AG09309 (cell line): ENCODE data around the gene CS.
"Not testable (repeated sequence)": the region's sequence is repeated elsewhere in the genome, so short reads cannot be mapped to it uniquely, and the experiment has no call there.

Experiments used
- DNase-seq: peaks from one replicate; pipeline ENCODE4 v3.0.0-alpha.2; 2010; ENCODE audit warnings: low read depth
- H3K4me3 ChIP-seq: 2 replicates; pipeline ENCODE4 v1.5.1; 2011; ENCODE audit warnings: mild to moderate bottlenecking, low read depth, low read length, moderate library complexity; ENCODE audit not compliant: control insufficient read depth
- TF ChIP-seq, protein P1 (sequence below): IDR thresholded peaks from 2 replicates; pipeline ENCODE4 v1.5.1; 2011; ENCODE audit warnings: mild to moderate bottlenecking, low read depth, low read length, inconsistent platforms; ENCODE audit not compliant: insufficient read depth, control insufficient read depth; ENCODE audit errors: missing control alignments

The CS gene

DNA sequence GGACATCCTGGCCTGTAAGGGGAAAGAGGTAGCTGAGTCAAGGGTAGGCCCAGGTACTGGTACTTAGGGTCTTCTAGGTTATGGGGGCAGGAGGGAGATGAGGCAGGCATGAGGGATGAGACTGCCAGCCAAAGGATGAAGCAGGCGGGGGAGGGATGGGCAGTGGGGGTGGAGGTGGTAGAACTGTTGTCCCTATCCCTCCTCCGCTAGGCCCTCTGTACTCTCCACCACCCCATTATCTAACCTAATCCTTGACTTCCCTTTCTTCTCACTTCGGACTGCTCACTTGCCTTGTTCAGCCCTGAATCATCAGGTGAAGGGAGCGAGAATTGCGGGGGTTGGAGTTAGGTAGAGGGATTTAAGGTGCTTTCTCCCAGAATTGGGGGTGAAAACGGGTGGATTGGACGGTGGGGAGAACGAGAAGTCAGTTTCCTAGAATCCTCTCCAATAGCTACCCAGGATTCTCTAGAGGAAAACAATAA is 33.1 kb upstream of the CS start:
- peak overlapping the region; percentile 72 for H3K4me3 ChIP-seq
- DNase-seq = no peak
- TF ChIP-seq, protein P1, sequence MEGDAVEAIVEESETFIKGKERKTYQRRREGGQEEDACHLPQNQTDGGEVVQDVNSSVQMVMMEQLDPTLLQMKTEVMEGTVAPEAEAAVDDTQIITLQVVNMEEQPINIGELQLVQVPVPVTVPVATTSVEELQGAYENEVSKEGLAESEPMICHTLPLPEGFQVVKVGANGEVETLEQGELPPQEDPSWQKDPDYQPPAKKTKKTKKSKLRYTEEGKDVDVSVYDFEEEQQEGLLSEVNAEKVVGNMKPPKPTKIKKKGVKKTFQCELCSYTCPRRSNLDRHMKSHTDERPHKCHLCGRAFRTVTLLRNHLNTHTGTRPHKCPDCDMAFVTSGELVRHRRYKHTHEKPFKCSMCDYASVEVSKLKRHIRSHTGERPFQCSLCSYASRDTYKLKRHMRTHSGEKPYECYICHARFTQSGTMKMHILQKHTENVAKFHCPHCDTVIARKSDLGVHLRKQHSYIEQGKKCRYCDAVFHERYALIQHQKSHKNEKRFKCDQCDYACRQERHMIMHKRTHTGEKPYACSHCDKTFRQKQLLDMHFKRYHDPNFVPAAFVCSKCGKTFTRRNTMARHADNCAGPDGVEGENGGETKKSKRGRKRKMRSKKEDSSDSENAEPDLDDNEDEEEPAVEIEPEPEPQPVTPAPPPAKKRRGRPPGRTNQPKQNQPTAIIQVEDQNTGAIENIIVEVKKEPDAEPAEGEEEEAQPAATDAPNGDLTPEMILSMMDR = no peak

DNA sequence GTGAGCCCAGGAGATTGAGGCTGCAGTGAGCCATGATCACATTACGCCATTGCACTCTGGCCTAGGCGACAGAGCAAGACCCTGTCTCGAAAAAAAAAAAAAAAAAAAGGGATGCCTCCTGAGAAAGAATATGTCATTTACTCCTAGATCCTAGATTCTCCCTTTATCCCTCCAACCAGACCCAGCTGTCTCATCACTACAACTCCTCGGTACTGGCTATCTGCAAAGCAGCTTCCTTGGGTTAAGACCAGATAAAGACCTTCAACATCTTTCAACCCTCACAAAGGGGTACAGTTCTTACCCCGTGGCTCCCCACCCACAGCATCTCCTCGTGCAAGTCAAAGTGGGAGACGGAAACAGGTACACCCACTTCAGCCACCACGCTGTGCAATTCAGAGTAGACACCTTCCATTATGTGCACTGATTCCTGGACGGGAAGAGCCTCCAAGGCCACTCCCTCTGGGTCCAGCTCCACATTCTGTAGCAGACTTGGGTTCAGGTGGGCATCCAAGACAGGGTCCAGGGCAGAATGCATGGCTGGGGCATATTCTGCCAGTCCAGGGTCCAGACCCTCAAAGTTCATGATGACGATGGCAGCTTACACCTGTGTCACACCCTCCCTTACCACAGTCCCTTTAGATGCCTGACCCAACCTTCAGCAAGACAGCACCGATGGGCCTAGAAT is 32.5 kb upstream of the CS start:
- no peak for DNase-seq
- peak overlapping the region; percentile 72 for H3K4me3 ChIP-seq
- TF ChIP-seq, protein P1 = no peak

DNA sequence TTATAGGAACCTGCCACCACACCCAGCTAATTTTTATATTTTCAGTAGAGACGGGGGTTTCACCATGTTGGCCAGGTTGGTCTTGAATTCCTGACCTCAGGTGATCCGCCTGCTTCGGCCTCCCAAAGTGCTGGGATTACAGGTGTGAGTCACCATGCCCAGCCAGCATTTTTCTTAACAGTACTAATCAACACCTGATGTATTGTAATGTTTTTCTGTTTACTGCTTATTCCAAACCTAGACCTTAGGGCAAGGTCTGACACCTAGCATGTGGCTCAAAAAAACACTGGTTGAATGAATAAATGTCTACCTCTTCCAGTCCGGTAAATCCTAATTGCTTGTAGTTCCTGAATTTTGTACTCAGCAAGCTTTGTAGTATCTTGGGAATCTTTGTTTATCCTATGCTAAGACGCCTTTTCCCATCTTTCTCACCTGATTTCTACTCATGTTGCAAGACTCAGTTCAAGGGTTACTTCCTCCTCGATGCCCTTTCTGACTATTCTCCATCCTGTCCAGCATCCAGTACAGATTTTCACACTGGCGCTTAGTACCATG is 30.9 kb upstream of the CS start:
- no peak overlapping the region for H3K4me3 ChIP-seq
- DNase-seq = no peak
- TF ChIP-seq, protein P1 = no peak

DNA sequence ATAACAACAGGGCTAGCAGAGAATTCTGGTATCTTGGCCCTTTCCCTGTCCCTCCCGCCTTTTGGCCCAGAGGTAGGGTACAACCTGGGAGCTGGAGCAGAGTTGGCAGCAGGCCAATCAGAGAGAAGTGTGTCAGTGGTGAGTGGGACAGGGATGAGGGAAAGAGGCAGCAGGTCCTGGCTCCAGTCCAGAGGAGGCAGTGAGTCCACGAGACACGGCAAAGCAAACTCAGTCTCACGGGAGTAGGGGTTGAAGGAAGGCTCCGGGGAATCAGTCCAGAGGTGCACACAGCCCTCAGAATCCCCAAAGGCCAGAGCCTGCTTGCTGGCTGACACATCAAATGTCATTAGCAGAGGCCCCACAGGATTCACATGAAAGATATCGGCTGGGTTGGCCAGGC is 26.4 kb upstream of the CS start:
- H3K4me3 ChIP-seq = no peak overlapping the region
- TF ChIP-seq, protein P1 = no peak
- no peak for DNase-seq

DNA sequence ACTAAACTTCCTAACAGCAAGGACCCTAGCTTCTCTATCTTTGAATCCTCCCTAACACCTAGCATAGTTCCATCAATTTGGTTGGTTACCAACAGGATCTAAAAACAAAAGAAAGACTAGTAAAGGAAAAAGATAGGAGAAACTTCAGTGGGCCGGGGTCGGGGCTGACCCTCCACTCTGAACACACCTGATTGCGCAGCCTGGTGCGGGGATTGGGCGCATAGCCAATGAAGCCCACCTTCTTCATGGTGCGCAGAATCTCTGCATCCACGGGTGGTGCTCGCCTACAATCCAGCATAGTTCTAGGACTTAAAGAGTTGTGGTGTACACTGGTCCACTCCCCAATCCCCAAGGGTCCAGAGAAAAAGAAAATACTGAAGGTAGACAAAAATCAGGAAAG is 26.0 kb upstream of the CS start:
- H3K4me3 ChIP-seq = no peak overlapping the region
- DNase-seq = no peak
- TF ChIP-seq, protein P1 = no peak

DNA sequence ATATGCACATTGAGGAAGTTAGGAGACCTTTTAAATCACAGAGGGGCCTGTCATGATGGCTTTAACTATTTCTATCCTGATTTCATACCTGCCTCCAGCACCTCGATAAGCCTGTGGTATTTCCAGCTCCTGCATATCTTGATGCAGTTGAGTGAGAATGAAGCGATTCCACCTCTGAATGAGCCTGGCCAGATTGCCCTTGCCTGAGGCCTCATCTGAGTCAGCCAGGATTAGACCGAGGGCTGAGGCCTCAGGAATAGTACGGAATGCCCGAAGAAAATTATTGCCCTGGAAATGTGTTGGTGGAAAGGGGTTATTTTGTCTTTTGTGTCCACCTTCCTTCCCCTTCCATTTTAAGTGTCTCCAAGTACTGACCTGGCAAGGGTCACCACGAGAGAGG is 24.1 kb upstream of the CS start:
- no peak for DNase-seq
- TF ChIP-seq, protein P1 = no peak
- no peak overlapping the region for H3K4me3 ChIP-seq

DNA sequence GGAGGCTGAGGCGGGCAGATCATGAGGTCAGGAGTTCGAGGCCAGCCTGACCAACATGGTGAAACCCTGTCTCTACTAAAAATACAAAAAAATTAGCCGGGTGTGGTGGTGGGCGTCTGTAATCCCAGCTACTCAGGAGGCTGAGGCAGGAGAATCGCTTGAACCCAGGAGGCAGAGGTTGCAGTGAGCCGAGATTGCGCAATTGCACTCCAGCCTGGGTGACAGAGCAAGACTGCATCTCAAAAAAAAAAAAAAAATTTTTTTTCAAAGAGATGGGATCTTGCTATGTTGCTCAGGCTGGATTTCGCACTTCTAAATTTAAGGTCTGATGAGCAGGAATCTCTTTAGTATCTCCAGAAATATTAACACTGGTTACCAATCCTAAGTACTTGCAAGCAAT is 21.5 kb upstream of the CS start:
- H3K4me3 ChIP-seq, DNase-seq: not testable (repeated sequence)
